Right lobe of liver (tissue), 4 donors: ENCODE data around the gene TROAP.

Experiments
- CTCF ChIP-seq, 4 donors: fragments of 200-600 bp in 3 of 4; fragments of 450-650 bp in 1 of 4; IDR thresholded peaks; one replicate each; pipeline versions ENCODE4 v1.5.1 to v1.8.0; 2016 to 2022; ENCODE audit warnings: antibody characterized with exemption in 4 of 4, mild to moderate bottlenecking in 2 of 4
- POLR2A ChIP-seq: fragments of 450-650 bp; IDR thresholded peaks from one replicate; pipeline ENCODE4 v1.6.1; 2017; ENCODE audit warnings: antibody characterized with exemption, mild to moderate bottlenecking
- donor health status: DM: no; HTN: no; CAD: no.
- donor health status: DM: no; HTN: no; CAD: no.
- donor health status: DM: no; HTN: yes; CAD: no.

GRCh38 chr12:49274396-49275069, 48.5 kb upstream of the TROAP start:
- TF ChIP-seq CTCF (IDR thresholded peaks at IDR 0.05), result no peak
- TF ChIP-seq POLR2A, result no peak
